ENCODE measurements around the gene GMDS.

GRCh38 chr6:1781817-1782184 is 463.6 kb downstream of the GMDS start:
- TF ChIP-seq CTCF (IDR thresholded peaks at IDR 0.05) (no peak), POLR2A (IDR thresholded peaks at IDR 0.05) (no peak)
